Thoracic aorta (tissue), 2 donors: ENCODE results near the gene BMPR1A. TPM values are rescaled to one million over a fixed set of nuclear protein-coding genes. Genes with fewer than 3 reads are reported as not detected.

ENCODE experiments used
- ATAC-seq: fragments of 150-250 bp; one replicate; pipeline ENCODE4 v1.8.0; 2017; ENCODE audit warnings: low read depth; ENCODE audit not compliant: insufficient number of reproducible peaks, low FRiP score
- DNase-seq: peaks from one replicate; pipeline ENCODE4 v3.0.0-alpha.2; 2020; ENCODE audit warnings: low spot score
- H3K27ac ChIP-seq, 2 donors: fragments of 200-600 bp; sonication (generic); 1 replicate in 1 of 2; 2 replicates in 1 of 2; pipeline ENCODE4 v1.5.1; 2016; ENCODE audit warnings: mild to moderate bottlenecking in 2 of 2, moderate library complexity in 2 of 2
- H3K27me3 ChIP-seq: fragments of 200-600 bp; sonication (generic); replicated peaks from 2 replicates; pipeline ENCODE4 v1.6.0; 2016; ENCODE audit warnings: mild to moderate bottlenecking; ENCODE audit not compliant: insufficient read depth
- H3K36me3 ChIP-seq: fragments of 200-600 bp; sonication (generic); one replicate; pipeline ENCODE4 v1.5.1; 2016
- H3K4me1 ChIP-seq, 2 donors: fragments of 200-600 bp; sonication (generic); 1 replicate in 1 of 2; 2 replicates in 1 of 2; pipeline versions ENCODE4 v1.5.1 to v1.6.0; 2016; ENCODE audit warnings: low read depth in 2 of 2, mild to moderate bottlenecking in 1 of 2; ENCODE audit not compliant: control insufficient read depth in 1 of 2
- H3K4me3 ChIP-seq: fragments of 200-600 bp; sonication (generic); 2 replicates; pipeline ENCODE4 v1.5.1; 2016; ENCODE audit warnings: mild to moderate bottlenecking
- H3K9me3 ChIP-seq: fragments of 200-600 bp; sonication (generic); 2 replicates; pipeline ENCODE4 v1.5.1; 2016
- total RNA-seq, 2 donors: library from RNA; depleted of rRNA; stranded (reverse); fragments of >200 nt; gene quantifications; one replicate each; pipeline versions ENCODE4 v1.1.0 to v1.2.3, GENCODE V29; 2016
- TF ChIP-seq, protein P1 (sequence below): fragments of 200-600 bp; sonication (generic); IDR thresholded peaks from one replicate; pipeline ENCODE4 v1.5.1; 2019; ENCODE audit warnings: antibody characterized with exemption

The BMPR1A gene
- 100 to 1,000 TPM in 1 of 2 donors, 10 to 100 TPM in 1; 69.0 to 130 TPM for total RNA-seq

GRCh38 chr10:86756511-86757112 lies at the start of gene BMPR1A:
Gene BMPR1A (plus strand): TSS chr10:86756619. CDS start chr10:86876019, 119,400 bp downstream.
- peak within 1 kb of the TSS; percentile 81 for H3K4me3 ChIP-seq
- no peaks in the 10 kb centered on the region for H3K36me3 ChIP-seq
- H3K9me3 ChIP-seq, result no peaks in the 10 kb centered on the region
- TF ChIP-seq, protein P1, sequence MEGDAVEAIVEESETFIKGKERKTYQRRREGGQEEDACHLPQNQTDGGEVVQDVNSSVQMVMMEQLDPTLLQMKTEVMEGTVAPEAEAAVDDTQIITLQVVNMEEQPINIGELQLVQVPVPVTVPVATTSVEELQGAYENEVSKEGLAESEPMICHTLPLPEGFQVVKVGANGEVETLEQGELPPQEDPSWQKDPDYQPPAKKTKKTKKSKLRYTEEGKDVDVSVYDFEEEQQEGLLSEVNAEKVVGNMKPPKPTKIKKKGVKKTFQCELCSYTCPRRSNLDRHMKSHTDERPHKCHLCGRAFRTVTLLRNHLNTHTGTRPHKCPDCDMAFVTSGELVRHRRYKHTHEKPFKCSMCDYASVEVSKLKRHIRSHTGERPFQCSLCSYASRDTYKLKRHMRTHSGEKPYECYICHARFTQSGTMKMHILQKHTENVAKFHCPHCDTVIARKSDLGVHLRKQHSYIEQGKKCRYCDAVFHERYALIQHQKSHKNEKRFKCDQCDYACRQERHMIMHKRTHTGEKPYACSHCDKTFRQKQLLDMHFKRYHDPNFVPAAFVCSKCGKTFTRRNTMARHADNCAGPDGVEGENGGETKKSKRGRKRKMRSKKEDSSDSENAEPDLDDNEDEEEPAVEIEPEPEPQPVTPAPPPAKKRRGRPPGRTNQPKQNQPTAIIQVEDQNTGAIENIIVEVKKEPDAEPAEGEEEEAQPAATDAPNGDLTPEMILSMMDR, result no peak
- H3K27ac ChIP-seq, result peak within 1 kb of the TSS; percentile 99 to 100
- no peaks in the 10 kb centered on the region for H3K27me3 ChIP-seq
- no peak for DNase-seq
- H3K4me1 ChIP-seq, result peaks cover 12 to 61% of the 10 kb centered on the region in 2 donors
- no peak for ATAC-seq

- H3K4me3 ChIP-seq, result no peak overlapping the region
- DNase-seq (no peak), ATAC-seq (no peak)
- H3K27ac ChIP-seq, result peak overlapping the region in 1 of 2 donors; percentile 54
- TF ChIP-seq, protein P1, result no peak
- H3K27me3 ChIP-seq, result no peaks in the 10 kb centered on the region
- peaks cover 0 to 12% of the 10 kb centered on the region in 2 donors for H3K4me1 ChIP-seq
- peaks cover 29% of the 10 kb centered on the region for H3K36me3 ChIP-seq
- no peaks in the 10 kb centered on the region for H3K9me3 ChIP-seq
These were observed 49.4 kb upstream of the BMPR1A start for GRCh38 chr10:86706977-86707376.

- DNase-seq (no peak), ATAC-seq (no peak)
- TF ChIP-seq, protein P1, result no peak
- no peak overlapping the region for H3K4me3 ChIP-seq
- H3K4me1 ChIP-seq, result peaks cover 4 to 17% of the 10 kb centered on the region in 2 donors
- H3K9me3 ChIP-seq, result no peaks in the 10 kb centered on the region
- H3K27me3 ChIP-seq, result no peaks in the 10 kb centered on the region
- peaks cover 27% of the 10 kb centered on the region for H3K36me3 ChIP-seq
- peak overlapping the region in 1 of 2 donors; percentile 54 for H3K27ac ChIP-seq
These were observed 48.9 kb upstream of the BMPR1A start for GRCh38 chr10:86707505-86707904.

GRCh38 chr10:86708068-86708782 lies 48.2 kb upstream of the BMPR1A start:
- no peaks in the 10 kb centered on the region for H3K27me3 ChIP-seq
- TF ChIP-seq, protein P1, result no peak
- H3K4me1 ChIP-seq, result peaks cover 6 to 18% of the 10 kb centered on the region in 2 donors
- DNase-seq (no peak), ATAC-seq (no peak)
- H3K27ac ChIP-seq, result peak overlapping the region in 1 of 2 donors; percentile 54
- H3K4me3 ChIP-seq, result no peak overlapping the region
- H3K9me3 ChIP-seq, result no peaks in the 10 kb centered on the region
- H3K36me3 ChIP-seq, result peaks cover 25% of the 10 kb centered on the region

- TF ChIP-seq, protein P1, result no peak
- DNase-seq (no peak), ATAC-seq (no peak)
These were observed 47.5 kb upstream of the BMPR1A start for GRCh38 chr10:86708783-86709380.

More at GRCh38 chr10:86708783-86709380, 47.5 kb upstream of the BMPR1A start:
- H3K27me3 ChIP-seq, result no peaks in the 10 kb centered on the region
- H3K36me3 ChIP-seq, result peaks cover 28% of the 10 kb centered on the region
- H3K9me3 ChIP-seq, result no peaks in the 10 kb centered on the region
- no peak overlapping the region for H3K4me3 ChIP-seq
- peaks cover 6 to 18% of the 10 kb centered on the region in 2 donors for H3K4me1 ChIP-seq
- peak overlapping the region in 1 of 2 donors; percentile 54 for H3K27ac ChIP-seq
